PC-3 (cell line): ENCODE measurements around the gene MYL5. TPM values are rescaled to one million over a fixed set of nuclear protein-coding genes. Genes with fewer than 3 reads are reported as not detected.

Source experiments
- ATAC-seq: fragments of 200-7000 bp; cut with Tn5 transposase; 2 replicates; pipeline ENCODE4 v1.9.1; 2020; ENCODE audit warnings: mild to moderate bottlenecking, moderate library complexity
- BruUV-seq: library from RNA; stranded (reverse); fragments of 400-500 nt; replicated peaks from 2 replicates; lab custom pipeline; 2021; lab: Mats Ljungman, UMichigan
- CTCF ChIA-PET: fragments of 300-600 bp; sonication (Branson Sonifier 250); formaldehyde crosslinking; loops from one replicate; lab custom pipeline; 2022; ENCODE audit warnings: antibody characterized with exemption; lab: Charles Lee
- POLR2A ChIA-PET: fragments of 300-600 bp; sonication (Branson Sonifier 250); formaldehyde crosslinking; loops from one replicate; lab custom pipeline; 2022; ENCODE audit warnings: antibody characterized with exemption; ENCODE audit not compliant: unreplicated experiment; lab: Charles Lee
- DNase-seq: peaks from one replicate; pipeline ENCODE4 v3.0.0-alpha.2; 2015
- H2AFZ ChIP-seq: fragments of 300-600 bp; sonication (generic); 2 replicates; pipeline ENCODE4 v1.6.0; 2016; ENCODE audit warnings: antibody characterized with exemption, low read length
- H3F3A ChIP-seq: fragments of 300-600 bp; sonication (generic); one replicate; pipeline ENCODE4 v1.6.0; 2017; ENCODE audit warnings: antibody characterized with exemption, low read length, control low read depth, mild to moderate bottlenecking; ENCODE audit not compliant: unreplicated experiment
- H3K27ac ChIP-seq: fragments of 300-600 bp; sonication (generic); 2 replicates; pipeline ENCODE4 v1.5.1; 2016; ENCODE audit warnings: mild to moderate bottlenecking, low read length
- H3K27me3 ChIP-seq: fragments of 300-600 bp; sonication (generic); 2 replicates; pipeline ENCODE4 v1.6.1; 2016; ENCODE audit warnings: low read length, mixed read lengths
- H3K36me3 ChIP-seq: fragments of 300-600 bp; sonication (generic); 2 replicates; pipeline ENCODE4 v1.6.1; 2016; ENCODE audit warnings: low read depth, mixed run types, low read length, mixed read lengths
- H3K4me1 ChIP-seq: fragments of 300-600 bp; sonication (generic); 2 replicates; pipeline ENCODE4 v1.5.1; 2016; ENCODE audit warnings: low read length; ENCODE audit not compliant: insufficient read depth
- H3K4me2 ChIP-seq: fragments of 300-600 bp; sonication (generic); 2 replicates; pipeline ENCODE4 v1.6.0; 2016; ENCODE audit warnings: low read length
- H3K4me3 ChIP-seq: fragments of 300-600 bp; sonication (generic); 2 replicates; pipeline ENCODE4 v1.5.1; 2016; ENCODE audit warnings: mild to moderate bottlenecking, low read length, mixed read lengths
- H3K79me2 ChIP-seq: fragments of 300-600 bp; sonication (generic); 2 replicates; pipeline ENCODE4 v1.6.1; 2017; ENCODE audit warnings: low read length, mixed read lengths
- H3K9ac ChIP-seq: fragments of 300-600 bp; sonication (generic); 2 replicates; pipeline ENCODE4 v1.6.0; 2016; ENCODE audit warnings: mild to moderate bottlenecking, low read length
- H3K9me2 ChIP-seq: fragments of 300-600 bp; sonication (generic); replicated peaks from 2 replicates; pipeline ENCODE4 v1.6.1; 2016; ENCODE audit warnings: mixed run types, low read length, mixed read lengths
- H3K9me3 ChIP-seq: fragments of 300-600 bp; sonication (generic); 2 replicates; pipeline ENCODE4 v1.6.1; 2016; ENCODE audit warnings: low read length, mixed read lengths
- H4K20me1 ChIP-seq: fragments of 300-600 bp; sonication (generic); 2 replicates; pipeline ENCODE4 v1.6.1; 2016; ENCODE audit warnings: low read length, mixed read lengths
- CTCF ChIP-seq: fragments of 300-600 bp; sonication (generic); conservative IDR thresholded peaks from 2 replicates; pipeline ENCODE4 v1.5.1; 2017; ENCODE audit warnings: antibody characterized with exemption, low read depth, mild to moderate bottlenecking, low read length
- EZH2 ChIP-seq: fragments of 300-600 bp; sonication (generic); IDR thresholded peaks from one replicate; pipeline ENCODE4 v1.6.1; 2017; ENCODE audit warnings: antibody characterized with exemption, mild to moderate bottlenecking, low read length; ENCODE audit not compliant: unreplicated experiment
- EZH2phosphoT487 ChIP-seq: fragments of 300-600 bp; sonication (generic); IDR thresholded peaks from 2 replicates; pipeline ENCODE4 v1.6.1; 2018; ENCODE audit warnings: mild to moderate bottlenecking, antibody characterized with exemption, low read length, borderline replicate concordance
- intact Hi-C: fragments of 100-400 bp; cut with micrococcal nuclease; formaldehyde crosslinking; loops from 2 replicates; pipeline ENCODE4 v1.9.0; 2023
- total RNA-seq: library from RNA; depleted of rRNA; stranded (reverse); fragments of >200 nt; gene quantifications from 2 replicates; pipeline ENCODE4 v1.2.3, GENCODE V29; 2014

MYL5 gene
- total RNA-seq, 1 experiment from 2014 or later: 15.2 TPM

DNA sequence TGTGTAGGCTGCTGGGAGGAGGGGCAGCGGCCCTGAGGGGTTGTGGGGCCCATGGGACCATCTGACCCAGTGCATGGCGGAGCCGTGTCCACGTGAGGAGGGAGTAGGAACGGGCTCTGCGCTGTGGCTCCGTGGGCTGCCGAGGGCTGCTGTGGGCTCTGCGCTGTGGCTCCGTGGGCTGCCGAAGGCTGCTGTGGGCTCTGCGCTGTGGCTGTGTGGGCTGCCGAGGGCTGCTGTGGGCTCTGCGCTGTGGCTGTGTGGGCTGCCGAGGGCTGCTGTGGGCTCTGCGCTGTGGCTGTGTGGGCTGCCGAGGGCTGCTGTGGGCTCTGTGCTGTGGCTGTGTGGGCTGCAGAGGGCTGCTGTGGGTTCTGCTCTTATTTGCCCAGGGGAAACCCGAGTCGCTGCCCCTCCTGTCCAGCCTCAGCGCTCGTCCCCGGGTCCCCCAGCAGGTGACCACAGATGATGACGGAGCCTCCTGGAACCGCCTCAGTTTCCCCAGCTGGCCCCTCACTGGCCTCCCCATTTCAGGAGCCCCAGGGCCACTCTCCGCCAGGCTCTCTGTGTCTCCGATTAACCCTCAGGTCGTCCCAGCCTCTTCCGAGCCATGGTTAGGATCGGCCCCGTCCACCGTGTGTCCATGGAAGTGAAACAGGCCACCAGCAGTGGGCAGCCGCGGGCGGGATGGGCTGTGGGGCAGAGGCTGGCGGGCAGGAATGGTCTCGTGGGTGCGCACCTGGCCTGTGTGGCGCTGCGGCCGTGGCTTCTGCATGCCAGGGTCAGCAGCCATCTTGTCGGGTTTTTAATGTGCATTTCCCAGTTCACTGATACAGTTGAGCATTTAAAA lies 51.3 kb downstream of the MYL5 start:
- intact Hi-C loops: no loop called here
- no peaks in the 10 kb centered on the region for H3K27me3 ChIP-seq
- no peaks in the 10 kb centered on the region for H3K9me2 ChIP-seq
- no peak overlapping the region for H3K9ac ChIP-seq
- DNase-seq (no peak), ATAC-seq (no peak)
- H3K4me2 ChIP-seq: no peak overlapping the region
- BruUV-seq: no TSS peak
- peaks cover 24% of the 10 kb centered on the region for H3K79me2 ChIP-seq
- H3K4me1 ChIP-seq: no peaks in the 10 kb centered on the region
- H2AFZ ChIP-seq: no peak overlapping the region
- H3K9me3 ChIP-seq: no peaks in the 10 kb centered on the region
- no peak overlapping the region for H3K27ac ChIP-seq
- no peaks in the 10 kb centered on the region for H3F3A ChIP-seq
- H3K36me3 ChIP-seq: no peaks in the 10 kb centered on the region
- no peaks in the 10 kb centered on the region for H4K20me1 ChIP-seq
- POLR2A ChIA-PET: no interaction called here
- TF ChIP-seq EZH2phosphoT487: no peak
- no peak for TF ChIP-seq EZH2
- no peak for TF ChIP-seq CTCF
- no peak overlapping the region for H3K4me3 ChIP-seq
- CTCF ChIA-PET: interaction anchor here (0.6 kb wide), 1 partner anchor 16 kb away, joined by 3 read pairs; no protein-coding TSS in a partner anchor

GRCh38 chr4:726235-726787 lies 52.0 kb downstream of the MYL5 start:
- Histone ChIP-seq H3K79me2 (peaks cover 20% of the 10 kb centered on the region), H3K27ac (no peak overlapping the region), H3K27me3 (no peaks in the 10 kb centered on the region), H4K20me1 (no peaks in the 10 kb centered on the region), H3K4me2 (no peak overlapping the region), H3K9me2 (no peaks in the 10 kb centered on the region), H2AFZ (no peak overlapping the region), H3K9me3 (no peaks in the 10 kb centered on the region), H3K4me3 (no peak overlapping the region), H3F3A (no peaks in the 10 kb centered on the region), H3K36me3 (no peaks in the 10 kb centered on the region; the same call in 1 of the 2 replicates), H3K4me1 (no peaks in the 10 kb centered on the region), H3K9ac (no peak overlapping the region)
- ATAC-seq (no peak), DNase-seq (no peak)
- intact Hi-C loops: no loop called here
- CTCF ChIA-PET: interaction anchor here (0.6 kb wide), 1 partner anchor 15 kb away, joined by 3 read pairs; no protein-coding TSS in a partner anchor
- BruUV-seq: no TSS peak
- TF ChIP-seq CTCF (no peak), EZH2 (no peak), EZH2phosphoT487 (no peak)
- POLR2A ChIA-PET: no interaction called here

DNA sequence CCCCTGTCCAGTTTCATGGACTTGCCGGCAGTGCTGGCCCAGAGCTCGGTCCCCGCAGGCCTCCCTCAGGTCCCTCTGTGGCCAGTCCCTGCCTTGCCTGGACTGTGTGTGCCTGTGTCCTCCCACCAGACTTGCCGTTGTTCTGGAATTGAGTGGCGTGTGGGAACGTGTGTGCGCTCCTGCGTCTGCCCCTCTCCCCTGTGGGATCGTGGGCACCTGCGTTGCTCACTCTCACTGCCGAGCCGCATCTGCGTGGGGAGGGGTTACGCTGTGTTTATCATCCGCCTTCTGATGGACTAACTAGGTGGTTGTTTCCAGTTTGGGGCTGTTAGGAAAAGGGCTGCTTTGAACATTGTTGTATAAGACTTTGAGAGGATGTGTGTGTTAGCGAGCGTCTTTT lies 52.5 kb downstream of the MYL5 start:
- intact Hi-C loops: no loop called here
- H3F3A ChIP-seq: no peaks in the 10 kb centered on the region
- H3K9me2 ChIP-seq: no peaks in the 10 kb centered on the region
- ChIA-PET CTCF (interaction anchor here (0.6 kb wide), 1 partner anchor 15 kb away, joined by 3 read pairs; no protein-coding TSS in a partner anchor), POLR2A (no interaction called here)
- peaks cover 17% of the 10 kb centered on the region for H3K79me2 ChIP-seq
- no peaks in the 10 kb centered on the region for H4K20me1 ChIP-seq
- no peak for ATAC-seq
- no peak overlapping the region for H3K27ac ChIP-seq
- no peaks in the 10 kb centered on the region; the same call in 1 of the 2 replicates for H3K36me3 ChIP-seq
- no peak overlapping the region for H3K4me2 ChIP-seq
- H3K9ac ChIP-seq: no peak overlapping the region
- DNase-seq: no peak
- TF ChIP-seq EZH2 (no peak), EZH2phosphoT487 (no peak), CTCF (no peak)
- no peaks in the 10 kb centered on the region for H3K9me3 ChIP-seq
- no peak overlapping the region for H2AFZ ChIP-seq
- no peaks in the 10 kb centered on the region for H3K4me1 ChIP-seq
- no TSS peak for BruUV-seq
- H3K27me3 ChIP-seq: no peaks in the 10 kb centered on the region
- no peak overlapping the region for H3K4me3 ChIP-seq
